Spleen (tissue), 7 donors: Measurements from ENCODE around the gene AIF1L.

Experiments used
- POLR2A ChIP-seq, 3 donors: fragments of 450-650 bp; IDR thresholded peaks; one replicate each; pipeline ENCODE4 v1.5.1; 2017; ENCODE audit warnings: antibody characterized with exemption in 3 of 3, mild to moderate bottlenecking in 1 of 3
- POLR2AphosphoS5 ChIP-seq, 3 donors: sonication (generic); formaldehyde crosslinking; IDR thresholded peaks; one replicate each; pipeline ENCODE4 v1.5.1; 2017; ENCODE audit warnings: antibody characterized with exemption in 3 of 3
- TF ChIP-seq, protein P1 (sequence below), 11 experiments: fragments of 200-600 bp in 7 of 11; fragments of 450-650 bp in 4 of 11; sonication (generic) in 4 of 11; IDR thresholded peaks in 8 of 11; conservative IDR thresholded peaks in 3 of 11; 1 replicate in 7 of 11; 2 replicates in 4 of 11; pipeline versions ENCODE4 v1.4.0 to v1.8.0; 2016 to 2021; ENCODE audit warnings: antibody characterized with exemption in 11 of 11, inconsistent platforms in 4 of 11, mild to moderate bottlenecking in 1 of 11
- donor health status: DM: no; HTN: no; CAD: no; lungs with moderate emphysema.
- donor health status: DM: no; HTN: no; CAD: no.
- donor health status: DM: no; HTN: no; CAD: no.

DNA sequence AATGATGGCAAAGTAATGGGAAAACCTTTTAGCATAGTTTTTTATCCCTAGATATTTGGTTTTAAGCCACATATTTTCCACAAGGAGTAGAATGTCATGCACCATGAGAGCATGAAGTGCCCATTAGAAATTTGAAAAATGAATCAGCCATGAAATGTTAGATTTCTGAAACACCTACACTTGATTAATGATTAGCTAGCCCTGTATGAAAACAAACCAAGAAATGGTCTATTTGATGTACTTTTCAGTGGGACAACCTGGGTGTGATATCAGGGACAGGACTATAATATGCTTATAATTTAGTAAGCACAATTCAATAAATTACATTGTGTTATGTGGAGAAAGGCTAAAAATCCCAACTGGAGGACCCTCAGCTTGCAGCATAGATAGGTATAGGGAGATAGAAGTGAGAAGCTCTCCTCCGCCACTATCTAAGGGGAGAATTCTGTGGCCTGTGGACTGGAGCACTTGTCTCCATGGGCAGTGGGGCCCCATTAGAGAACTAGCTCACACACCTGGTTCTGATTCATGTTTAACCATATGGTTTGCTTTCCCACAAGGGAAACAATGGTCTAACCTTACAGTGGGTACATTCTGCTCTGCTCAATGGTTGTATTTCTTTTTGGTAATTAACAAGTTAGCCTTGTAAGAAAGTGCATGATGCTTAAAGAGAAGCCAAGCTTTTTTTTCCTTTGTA lies 64.2 kb downstream of the AIF1L start:
- no peak for TF ChIP-seq POLR2A (IDR thresholded peaks at IDR 0.05)
- TF ChIP-seq, protein P1, sequence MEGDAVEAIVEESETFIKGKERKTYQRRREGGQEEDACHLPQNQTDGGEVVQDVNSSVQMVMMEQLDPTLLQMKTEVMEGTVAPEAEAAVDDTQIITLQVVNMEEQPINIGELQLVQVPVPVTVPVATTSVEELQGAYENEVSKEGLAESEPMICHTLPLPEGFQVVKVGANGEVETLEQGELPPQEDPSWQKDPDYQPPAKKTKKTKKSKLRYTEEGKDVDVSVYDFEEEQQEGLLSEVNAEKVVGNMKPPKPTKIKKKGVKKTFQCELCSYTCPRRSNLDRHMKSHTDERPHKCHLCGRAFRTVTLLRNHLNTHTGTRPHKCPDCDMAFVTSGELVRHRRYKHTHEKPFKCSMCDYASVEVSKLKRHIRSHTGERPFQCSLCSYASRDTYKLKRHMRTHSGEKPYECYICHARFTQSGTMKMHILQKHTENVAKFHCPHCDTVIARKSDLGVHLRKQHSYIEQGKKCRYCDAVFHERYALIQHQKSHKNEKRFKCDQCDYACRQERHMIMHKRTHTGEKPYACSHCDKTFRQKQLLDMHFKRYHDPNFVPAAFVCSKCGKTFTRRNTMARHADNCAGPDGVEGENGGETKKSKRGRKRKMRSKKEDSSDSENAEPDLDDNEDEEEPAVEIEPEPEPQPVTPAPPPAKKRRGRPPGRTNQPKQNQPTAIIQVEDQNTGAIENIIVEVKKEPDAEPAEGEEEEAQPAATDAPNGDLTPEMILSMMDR (IDR thresholded peaks at IDR 0.05 in 8 of 11, conservative IDR thresholded peaks at IDR 0.05 in 3 of 11) = no peak
- TF ChIP-seq POLR2AphosphoS5 (IDR thresholded peaks at IDR 0.05) = no peak
